HG03196 (cell line): ENCODE results near the gene ALX4.

Experiments used
- ATAC-seq: cut with Tn5 transposase; IDR thresholded peaks from one replicate; pipeline ENCODE4 v1.9.1; 2021; ENCODE audit not compliant: unreplicated experiment

ALX4 gene

GRCh38 chr11:44316659-44317240, 6.8 kb upstream of the ALX4 start:
- ATAC-seq, result no peak

- no peak for ATAC-seq
Observed at GRCh38 chr11:44315947-44316658, 6.2 kb upstream of the ALX4 start.

GRCh38 chr11:44314733-44315132, 4.8 kb upstream of the ALX4 start:
- ATAC-seq, result no peak

GRCh38 chr11:44313761-44314489, 4.0 kb upstream of the ALX4 start:
- ATAC-seq, result no peak

- no peak for ATAC-seq
Observed at GRCh38 chr11:44312876-44313275, 2.9 kb upstream of the ALX4 start.

- no peak for ATAC-seq
Observed at GRCh38 chr11:44311339-44312261, 1.7 kb upstream of the ALX4 start.

- ATAC-seq, result no peak
Observed at GRCh38 chr11:44310463-44311272, 729 bp upstream of the ALX4 start.

- no peak for ATAC-seq
Observed at GRCh38 chr11:44310206-44310462, 195 bp upstream of the ALX4 start.

GRCh38 chr11:44308923-44309477, 939 bp downstream of the ALX4 start:
- ATAC-seq, result no peak

GRCh38 chr11:44308256-44308922, 1.6 kb downstream of the ALX4 start:
- ATAC-seq, result no peak

- ATAC-seq, result no peak
Observed at GRCh38 chr11:44307340-44308099, 2.4 kb downstream of the ALX4 start.

GRCh38 chr11:44306918-44307244, 3.1 kb downstream of the ALX4 start:
- no peak for ATAC-seq

GRCh38 chr11:44306052-44306917, 3.7 kb downstream of the ALX4 start:
- no peak for ATAC-seq

GRCh38 chr11:44305470-44306051, 4.4 kb downstream of the ALX4 start:
- no peak for ATAC-seq

- no peak for ATAC-seq
Observed at GRCh38 chr11:44305026-44305469, 4.9 kb downstream of the ALX4 start.

- ATAC-seq, result no peak
Observed at GRCh38 chr11:44304091-44305025, 5.6 kb downstream of the ALX4 start.
